HG02943 (cell line): Measurements from ENCODE around the gene VASH1.

Experiments used
- ATAC-seq: cut with Tn5 transposase; IDR thresholded peaks from one replicate; pipeline ENCODE4 v1.9.1; 2021; ENCODE audit warnings: mild to moderate bottlenecking, low read depth, moderate library complexity; ENCODE audit not compliant: unreplicated experiment

Gene VASH1

GRCh38 chr14:76827696-76828296 is 66.5 kb downstream of the VASH1 start:
- ATAC-seq: no peak

- ATAC-seq: no peak
Measured at GRCh38 chr14:76828339-76829012, 67.2 kb downstream of the VASH1 start.

- ATAC-seq: no peak
Measured at GRCh38 chr14:76829013-76829365, 67.7 kb downstream of the VASH1 start.

GRCh38 chr14:76829650-76830421 is 68.6 kb downstream of the VASH1 start:
- ATAC-seq: no peak

- ATAC-seq: no peak
Measured at GRCh38 chr14:76830556-76830955, 69.3 kb downstream of the VASH1 start.

GRCh38 chr14:76832503-76832988 is 71.3 kb downstream of the VASH1 start:
- no peak for ATAC-seq
